GM13976 (cell line): ENCODE data around the gene EXOC6B.

Source experiments
- DNase-seq: peaks from one replicate; pipeline ENCODE4 v3.0.0; 2012; ENCODE audit warnings: low spot score
- CTCF ChIP-seq: IDR thresholded peaks from 2 replicates; pipeline ENCODE4 v1.5.1; 2012; ENCODE audit warnings: borderline replicate concordance, mild to moderate bottlenecking; ENCODE audit not compliant: insufficient read depth; ENCODE audit errors: extremely low read depth, missing control alignments, control extremely low read depth
- in situ Hi-C: fragments of 300-500 bp; cut with MboI; formaldehyde crosslinking; loops from one replicate; pipeline ENCODE4 v1.12.0; 2022; ENCODE audit warnings: low sequenced_read_pairs, mixed read lengths, inconsistent platforms; ENCODE audit not compliant: unreplicated experiment

The EXOC6B gene

GRCh38 chr2:72386288-72386687, 439.5 kb downstream of the EXOC6B start:
- no peak for DNase-seq
- no peak for TF ChIP-seq CTCF
- in situ Hi-C loops: no loop called here

GRCh38 chr2:72378753-72379348, 447.0 kb downstream of the EXOC6B start:
- in situ Hi-C loops: no loop called here
- DNase-seq: no peak
- TF ChIP-seq CTCF: no peak

GRCh38 chr2:72367530-72368225, 458.2 kb downstream of the EXOC6B start:
- no peak for DNase-seq

GRCh38 chr2:72363406-72363805, 462.4 kb downstream of the EXOC6B start:
- in situ Hi-C loops: no loop called here
- DNase-seq: no peak
- no peak for TF ChIP-seq CTCF

More at GRCh38 chr2:72367530-72368225, 458.2 kb downstream of the EXOC6B start:
- TF ChIP-seq CTCF: no peak
- in situ Hi-C loops: no loop called here

- no peak for DNase-seq
- no peak for TF ChIP-seq CTCF
- in situ Hi-C loops: no loop called here
Observed at GRCh38 chr2:72362733-72363132, 463.1 kb downstream of the EXOC6B start.

GRCh38 chr2:72361521-72361920, 464.3 kb downstream of the EXOC6B start:
- TF ChIP-seq CTCF: no peak
- DNase-seq: no peak
- in situ Hi-C loops: no loop called here

- TF ChIP-seq CTCF: no peak
- in situ Hi-C loops: no loop called here
- no peak for DNase-seq
Observed at GRCh38 chr2:72361042-72361441, 464.8 kb downstream of the EXOC6B start.
